Left ventricle myocardium inferior (tissue), 1 donor: Measurements from ENCODE around the gene PRIMA1. TPM values are rescaled to one million over a fixed set of nuclear protein-coding genes. Genes with fewer than 3 reads are reported as not detected.

ENCODE experiments used
- DNase-seq: peaks from one replicate; pipeline ENCODE4 v3.0.0-alpha.2; 2020
- H3K27ac ChIP-seq: fragments of 200-600 bp; replicated peaks from 2 replicates; pipeline ENCODE4 v1.8.0; 2021
- H3K27me3 ChIP-seq: fragments of 200-600 bp; 2 replicates; pipeline ENCODE4 v1.8.0; 2021; ENCODE audit warnings: low read depth
- H3K36me3 ChIP-seq: fragments of 200-600 bp; 2 replicates; pipeline ENCODE4 v1.8.0; 2021
- H3K4me1 ChIP-seq: fragments of 200-600 bp; 2 replicates; pipeline ENCODE4 v1.8.0; 2021
- H3K4me3 ChIP-seq: fragments of 200-600 bp; 2 replicates; pipeline ENCODE4 v1.8.0; 2021; ENCODE audit warnings: mild to moderate bottlenecking, moderate library complexity
- H3K9me3 ChIP-seq: fragments of 200-600 bp; replicated peaks from 2 replicates; pipeline ENCODE4 v1.8.0; 2021
- intact Hi-C: fragments of 100-400 bp; cut with micrococcal nuclease; formaldehyde crosslinking; loops from one replicate; pipeline ENCODE4 v1.11.0; 2022
- total RNA-seq: library from RNA; stranded (reverse); fragmentation: NEBNext Ultra II Directional; extraction: Animal tissue kit (Norgen Biotek cat#: 25700); gene quantifications from one replicate; pipeline ENCODE4 v1.2.1, GENCODE V29; 2021
- TF ChIP-seq, protein P1 (sequence below): fragments of 200-600 bp; IDR thresholded peaks from 2 replicates; pipeline ENCODE4 v1.8.0; 2021; ENCODE audit warnings: antibody characterized with exemption, mild to moderate bottlenecking, borderline replicate concordance
- donor health status: DM: no; HTN: yes; CAD: no; lungs with severe emphysema.

PRIMA1 gene
- total RNA-seq, 1 donor from 2014 or later, result 7.3 TPM

DNA sequence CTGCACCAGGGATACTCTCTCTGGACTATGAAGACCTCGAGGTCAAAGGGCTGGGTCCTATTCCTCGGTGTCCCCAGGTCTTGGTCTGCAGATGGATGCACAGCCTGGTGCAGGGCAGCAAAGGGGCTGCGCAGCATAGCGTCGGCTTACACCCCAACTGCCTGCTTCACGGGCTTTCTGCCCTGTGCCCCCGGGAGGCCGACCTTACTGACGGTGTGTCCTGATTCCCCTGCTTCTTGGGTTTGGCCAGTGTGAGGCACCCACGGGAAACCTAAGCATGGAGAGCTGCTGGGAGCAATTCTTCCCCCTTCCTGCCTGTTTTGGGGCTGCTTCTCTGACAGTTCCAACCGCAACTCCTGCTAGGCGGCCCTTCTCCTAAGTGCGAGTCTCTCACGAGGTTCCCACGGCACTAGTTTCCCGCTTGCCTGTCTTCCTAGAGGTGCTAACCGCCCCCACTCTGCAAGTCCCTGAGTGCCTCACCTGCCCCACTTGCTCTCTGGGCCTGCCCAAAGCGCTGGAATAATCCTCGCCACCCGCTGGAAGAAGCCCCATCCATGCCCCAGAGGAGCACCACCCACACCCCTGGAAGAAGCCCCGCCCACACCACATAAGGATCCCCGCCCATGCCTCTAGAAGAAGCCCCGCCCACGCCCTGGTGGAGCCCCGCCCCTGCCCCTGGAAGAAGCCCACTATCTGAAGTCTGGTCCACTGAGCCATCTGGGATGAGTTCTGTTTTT lies 54.0 kb downstream of the PRIMA1 start:
- no peak for DNase-seq
- intact Hi-C loops, result no loop called here
- H3K36me3 ChIP-seq, result no peaks in the 10 kb centered on the region

DNA sequence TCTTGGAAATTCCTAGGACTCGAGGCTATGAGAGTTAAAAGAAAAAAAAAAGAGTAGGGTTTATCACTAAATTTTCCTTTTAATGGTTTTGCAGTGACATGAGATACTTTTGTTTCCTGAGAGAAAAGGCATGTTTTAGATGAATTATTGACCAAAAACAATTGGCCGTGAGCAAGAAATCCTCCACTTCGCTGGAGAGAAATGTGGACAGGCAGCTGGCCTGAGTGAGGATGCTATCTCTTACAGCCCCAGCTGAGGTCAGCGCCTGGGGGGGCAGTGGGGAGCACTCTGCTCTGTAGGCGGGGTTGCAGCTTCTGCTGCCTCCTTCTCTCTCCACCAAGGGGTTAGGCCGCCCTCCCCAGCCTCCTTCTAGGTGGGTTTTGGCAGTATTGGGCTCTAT lies 54.7 kb downstream of the PRIMA1 start:
- H3K4me1 ChIP-seq, result no peaks in the 10 kb centered on the region
- H3K4me3 ChIP-seq, result no peak overlapping the region
- no peak for DNase-seq
- H3K36me3 ChIP-seq, result no peaks in the 10 kb centered on the region
- H3K27me3 ChIP-seq, result no peaks in the 10 kb centered on the region
- no peaks in the 10 kb centered on the region for H3K9me3 ChIP-seq
- intact Hi-C loops, result no loop called here
- no peak overlapping the region for H3K27ac ChIP-seq
- TF ChIP-seq, protein P1, sequence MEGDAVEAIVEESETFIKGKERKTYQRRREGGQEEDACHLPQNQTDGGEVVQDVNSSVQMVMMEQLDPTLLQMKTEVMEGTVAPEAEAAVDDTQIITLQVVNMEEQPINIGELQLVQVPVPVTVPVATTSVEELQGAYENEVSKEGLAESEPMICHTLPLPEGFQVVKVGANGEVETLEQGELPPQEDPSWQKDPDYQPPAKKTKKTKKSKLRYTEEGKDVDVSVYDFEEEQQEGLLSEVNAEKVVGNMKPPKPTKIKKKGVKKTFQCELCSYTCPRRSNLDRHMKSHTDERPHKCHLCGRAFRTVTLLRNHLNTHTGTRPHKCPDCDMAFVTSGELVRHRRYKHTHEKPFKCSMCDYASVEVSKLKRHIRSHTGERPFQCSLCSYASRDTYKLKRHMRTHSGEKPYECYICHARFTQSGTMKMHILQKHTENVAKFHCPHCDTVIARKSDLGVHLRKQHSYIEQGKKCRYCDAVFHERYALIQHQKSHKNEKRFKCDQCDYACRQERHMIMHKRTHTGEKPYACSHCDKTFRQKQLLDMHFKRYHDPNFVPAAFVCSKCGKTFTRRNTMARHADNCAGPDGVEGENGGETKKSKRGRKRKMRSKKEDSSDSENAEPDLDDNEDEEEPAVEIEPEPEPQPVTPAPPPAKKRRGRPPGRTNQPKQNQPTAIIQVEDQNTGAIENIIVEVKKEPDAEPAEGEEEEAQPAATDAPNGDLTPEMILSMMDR, result no peak

More for the DNA sequence above, 54.0 kb downstream of the PRIMA1 start:
- Histone ChIP-seq H3K27ac (no peak overlapping the region), H3K4me1 (no peaks in the 10 kb centered on the region), H3K27me3 (no peaks in the 10 kb centered on the region), H3K4me3 (no peak overlapping the region), H3K9me3 (no peaks in the 10 kb centered on the region)
- TF ChIP-seq, protein P1, result no peak

DNA sequence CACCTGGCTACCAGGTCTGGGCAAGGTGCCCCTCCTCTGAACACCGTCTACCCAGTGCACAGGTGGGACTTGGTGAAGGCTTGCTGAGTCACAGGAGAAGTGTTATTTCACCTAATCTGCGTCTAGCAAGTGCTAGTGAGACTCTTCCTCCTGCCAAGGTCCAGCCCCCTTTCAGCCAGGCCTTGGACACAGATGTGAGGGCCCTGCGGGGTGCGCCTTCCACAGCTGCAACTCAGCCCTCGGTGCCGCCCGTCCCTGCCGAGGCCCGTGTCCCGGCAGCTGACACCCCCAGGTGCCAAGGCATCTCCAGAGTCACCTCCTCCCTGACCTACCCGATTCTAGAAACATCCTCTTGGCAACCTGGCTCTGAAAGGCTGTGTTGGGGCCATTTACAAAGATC lies 55.1 kb downstream of the PRIMA1 start:
- no peak overlapping the region for H3K27ac ChIP-seq
- H3K4me1 ChIP-seq, result no peaks in the 10 kb centered on the region
- H3K36me3 ChIP-seq, result no peaks in the 10 kb centered on the region
- H3K4me3 ChIP-seq, result no peak overlapping the region
- H3K9me3 ChIP-seq, result no peaks in the 10 kb centered on the region
- TF ChIP-seq, protein P1, result no peak
- intact Hi-C loops, result no loop called here
- DNase-seq, result no peak
- H3K27me3 ChIP-seq, result no peaks in the 10 kb centered on the region

DNA sequence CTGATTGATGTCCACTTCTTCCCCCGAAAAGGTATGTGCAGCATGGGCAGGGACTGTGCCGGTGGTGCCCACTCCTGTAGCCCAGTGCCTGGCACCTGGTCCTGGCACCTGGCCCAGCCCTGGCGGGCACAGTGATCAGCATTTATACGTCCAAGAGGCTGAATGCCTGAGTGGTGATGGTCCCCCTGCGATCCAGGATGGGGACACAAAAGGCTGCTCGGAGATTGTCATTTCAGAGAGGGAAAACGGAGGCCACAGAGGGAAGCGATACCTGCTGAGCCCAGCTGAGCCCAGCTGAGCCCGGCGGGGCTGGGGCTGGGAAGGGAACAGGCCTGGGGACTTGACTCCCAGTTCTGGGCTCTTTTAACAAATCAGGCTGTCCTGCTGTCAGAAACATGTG lies 55.8 kb downstream of the PRIMA1 start:
- TF ChIP-seq, protein P1, result no peak
- intact Hi-C loops, result no loop called here
- Histone ChIP-seq H3K4me3 (no peak overlapping the region), H3K27ac (no peak overlapping the region), H3K4me1 (no peaks in the 10 kb centered on the region), H3K27me3 (no peaks in the 10 kb centered on the region), H3K36me3 (no peaks in the 10 kb centered on the region), H3K9me3 (no peaks in the 10 kb centered on the region)
- DNase-seq, result no peak

DNA sequence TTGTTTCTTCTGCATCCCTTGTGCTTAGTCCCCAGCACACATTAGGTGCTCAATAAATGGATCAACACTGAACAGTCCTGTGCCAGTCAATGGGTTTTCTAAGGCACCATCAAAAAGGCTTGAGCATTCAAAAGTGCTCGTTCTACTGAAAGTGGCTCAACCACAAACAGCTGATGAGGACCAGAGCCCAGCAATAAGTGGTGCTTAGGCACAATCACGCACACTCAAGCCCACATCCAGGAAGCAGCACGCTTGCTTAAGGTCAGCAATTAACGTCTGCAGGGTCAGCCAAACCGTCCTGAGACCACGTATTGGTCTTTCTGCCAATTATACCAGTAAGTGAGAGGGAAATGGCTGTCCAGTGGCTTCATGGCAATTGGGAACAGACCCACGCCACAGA lies 56.5 kb downstream of the PRIMA1 start:
- no peaks in the 10 kb centered on the region for H3K9me3 ChIP-seq
- no peaks in the 10 kb centered on the region for H3K36me3 ChIP-seq
- TF ChIP-seq, protein P1, result no peak
- intact Hi-C loops, result no loop called here
- no peak overlapping the region for H3K27ac ChIP-seq
- no peaks in the 10 kb centered on the region for H3K27me3 ChIP-seq
- no peak for DNase-seq
- no peak overlapping the region for H3K4me3 ChIP-seq
- no peaks in the 10 kb centered on the region for H3K4me1 ChIP-seq
